ENCODE data around the gene SLCO2A1.

- TF ChIP-seq CTCF (IDR thresholded peaks at IDR 0.05) = no peak
- TF ChIP-seq EZH2 (IDR thresholded peaks at IDR 0.05; ENCODE audit: borderline replicate concordance, insufficient read depth, low read depth, low read length, poor library complexity, severe bottlenecking) = no peak
These were observed 938 bp upstream of the SLCO2A1 start for GRCh38 chr3:134030379-134031347.
